ENCODE results near the gene NADK.
A peak's percentile ranks its signal among the peaks of the same experiment; 100 is the strongest.

The NADK gene, protein sequence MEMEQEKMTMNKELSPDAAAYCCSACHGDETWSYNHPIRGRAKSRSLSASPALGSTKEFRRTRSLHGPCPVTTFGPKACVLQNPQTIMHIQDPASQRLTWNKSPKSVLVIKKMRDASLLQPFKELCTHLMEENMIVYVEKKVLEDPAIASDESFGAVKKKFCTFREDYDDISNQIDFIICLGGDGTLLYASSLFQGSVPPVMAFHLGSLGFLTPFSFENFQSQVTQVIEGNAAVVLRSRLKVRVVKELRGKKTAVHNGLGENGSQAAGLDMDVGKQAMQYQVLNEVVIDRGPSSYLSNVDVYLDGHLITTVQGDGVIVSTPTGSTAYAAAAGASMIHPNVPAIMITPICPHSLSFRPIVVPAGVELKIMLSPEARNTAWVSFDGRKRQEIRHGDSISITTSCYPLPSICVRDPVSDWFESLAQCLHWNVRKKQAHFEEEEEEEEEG

DNA sequence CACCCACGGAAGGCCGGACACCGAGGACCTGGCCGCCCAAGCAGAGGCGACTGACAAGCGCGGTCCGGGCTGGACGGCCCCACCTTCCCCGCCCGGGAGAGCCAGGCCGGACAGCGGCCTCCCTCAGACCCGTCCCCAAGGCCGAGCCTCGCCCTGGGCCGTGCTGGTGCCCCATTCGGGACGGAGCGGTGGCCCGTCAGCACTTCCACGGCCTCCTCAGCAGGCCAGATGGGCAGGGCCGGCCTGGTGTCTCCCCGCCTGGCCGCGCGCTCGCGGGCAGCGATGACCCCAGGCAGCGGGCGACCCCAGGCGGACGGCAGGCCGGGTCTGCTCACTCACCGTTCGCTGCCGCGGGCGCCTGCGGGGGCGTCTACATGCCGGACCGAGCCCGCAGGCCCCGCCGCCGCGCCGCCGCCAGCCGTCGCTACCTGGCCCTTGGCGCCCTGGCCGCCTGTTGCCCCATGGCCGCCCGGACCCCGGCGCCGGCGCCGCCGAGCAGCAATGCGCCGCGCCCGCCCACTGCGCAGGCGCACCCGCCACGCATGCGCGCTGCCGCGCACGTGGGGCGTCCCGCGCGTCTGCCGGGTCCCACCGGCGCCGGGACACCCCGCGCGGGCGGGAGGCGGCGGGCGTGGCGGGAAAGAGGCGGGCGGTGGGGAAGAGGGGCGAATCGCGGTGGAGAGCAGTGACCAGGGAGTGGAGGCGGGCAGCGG, at the start of gene NADK:
Gene NADK, minus strand, starts transcription at position 521 of the 713 bp plus-strand sequence. CDS start 13,064 bp downstream, outside the sequence.
- peak; percentile 76 for DNase-seq

DNA sequence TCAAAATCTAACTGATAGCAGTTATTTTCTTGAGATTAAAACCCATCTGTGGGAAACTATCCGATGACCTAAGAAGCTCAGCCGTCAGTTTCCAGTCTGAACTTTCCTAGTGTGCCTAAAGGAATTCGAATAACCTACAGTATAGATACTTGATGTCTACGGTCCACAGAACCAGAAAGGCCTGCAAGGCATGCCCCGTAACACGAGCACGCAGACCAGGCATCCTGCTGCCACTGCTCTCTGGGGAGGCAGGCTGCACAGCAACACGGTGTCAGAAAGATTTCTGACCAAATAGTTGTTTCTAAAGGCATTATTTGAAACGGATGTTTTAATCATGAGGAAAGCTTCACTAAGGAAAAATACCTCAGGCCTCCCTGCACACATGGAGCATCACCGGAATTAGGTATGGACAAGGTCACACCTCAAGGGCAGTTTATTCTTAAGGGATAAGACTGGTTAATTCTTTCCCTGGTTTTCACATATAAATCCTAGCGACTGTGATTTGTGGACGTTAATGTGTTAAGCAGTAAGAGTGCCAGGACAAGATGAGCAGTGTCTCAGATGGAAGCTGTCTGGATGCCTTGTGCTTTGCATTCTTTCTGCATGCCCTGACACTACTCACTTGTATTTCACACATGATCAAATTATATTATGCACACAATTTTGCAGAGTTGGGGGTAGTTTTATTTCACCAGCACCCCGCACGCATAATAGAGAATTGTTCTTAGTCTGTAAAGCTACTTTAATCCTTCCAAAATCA, 49.0 kb upstream of the NADK start:
- no peak for DNase-seq

DNA sequence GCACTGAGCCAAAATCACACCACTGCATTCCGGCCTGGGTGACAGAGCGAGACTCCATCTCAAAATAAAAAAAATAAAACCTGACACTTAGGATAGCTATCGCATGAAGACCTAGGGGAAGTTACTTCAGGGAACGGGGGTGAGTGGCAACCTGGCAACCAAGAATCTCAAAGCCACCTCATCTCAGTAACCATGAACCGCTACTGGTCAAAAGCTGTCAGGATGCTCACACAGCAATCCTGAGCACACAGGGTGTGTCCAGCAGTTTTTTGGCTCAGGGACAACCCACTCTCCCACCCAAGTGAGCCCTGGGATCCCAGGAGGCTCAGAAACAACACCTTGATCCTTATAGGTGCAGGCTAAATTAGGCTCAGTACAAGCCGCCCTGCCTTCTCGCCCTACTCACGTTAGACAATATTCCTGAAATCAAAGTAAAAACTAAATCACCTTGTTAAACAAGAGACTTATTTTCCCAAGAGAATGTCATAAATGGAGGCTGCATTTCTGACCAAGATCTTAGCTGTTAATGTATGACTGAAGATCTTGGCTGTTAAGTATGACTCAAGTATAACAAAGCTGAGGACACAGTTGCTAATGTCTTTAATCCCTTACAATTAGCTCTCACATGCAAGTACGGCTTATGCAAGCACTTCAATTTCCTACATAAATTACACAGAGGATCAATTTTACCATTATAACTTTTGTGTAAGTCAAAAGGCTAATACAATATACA, 48.3 kb upstream of the NADK start:
- DNase-seq, result no peak

DNA sequence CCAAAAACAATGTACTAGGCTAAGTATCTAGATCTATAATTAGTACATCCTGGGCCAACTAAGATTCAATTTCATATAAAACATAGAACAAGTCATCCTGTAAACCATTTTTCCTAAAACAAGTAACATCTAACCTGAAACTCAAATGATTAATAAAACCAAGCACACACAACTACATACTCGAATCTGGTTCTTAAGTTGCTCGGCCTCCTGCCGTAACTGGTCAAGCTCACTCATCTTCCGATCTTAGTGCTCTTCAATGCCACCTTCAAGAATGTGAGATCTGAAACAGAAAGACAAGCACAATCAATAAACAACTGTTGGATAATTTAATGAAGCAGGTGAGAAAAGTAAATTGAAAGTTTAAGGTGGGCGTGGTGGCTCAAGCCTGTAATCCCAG, 46.9 kb upstream of the NADK start:
- DNase-seq, result no peak

DNA sequence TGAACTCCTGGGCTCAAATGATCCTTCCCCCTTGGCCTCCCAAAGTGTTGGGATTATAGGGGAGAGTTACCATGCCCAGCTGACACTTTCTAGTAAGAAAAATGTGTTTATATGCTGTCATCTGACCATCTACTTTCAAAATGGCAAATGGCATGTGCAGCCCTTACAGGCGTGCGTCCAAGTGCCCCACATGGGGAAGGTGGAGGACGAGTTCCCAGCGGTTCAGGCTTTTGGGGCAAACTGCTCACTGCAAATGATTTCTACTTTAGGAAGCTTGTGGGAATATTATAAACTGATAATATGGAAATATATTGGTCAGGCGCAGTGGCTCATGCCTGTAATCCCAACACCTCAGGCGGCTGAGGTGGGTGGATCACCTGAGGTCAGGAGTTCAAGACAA, 41.5 kb upstream of the NADK start:
- no peak for DNase-seq

DNA sequence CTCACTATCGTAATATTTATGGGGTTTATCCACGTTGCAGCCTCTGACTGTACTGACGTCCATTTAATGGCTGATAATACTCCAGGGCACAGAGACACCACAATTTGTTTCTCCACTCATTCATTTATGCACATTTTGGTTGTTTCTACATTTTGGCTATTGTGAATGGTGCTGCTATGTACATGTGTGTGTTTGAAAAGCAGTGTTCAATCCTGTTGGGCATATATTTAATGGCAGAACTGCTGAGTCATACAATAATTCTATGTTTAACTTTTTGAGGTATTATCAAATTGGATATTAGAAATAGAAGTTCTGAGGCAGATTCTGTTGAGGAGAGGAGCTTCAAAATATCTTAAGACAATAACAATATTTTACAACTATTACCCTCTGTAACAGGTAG, 39.0 kb upstream of the NADK start:
- DNase-seq, result no peak

DNA sequence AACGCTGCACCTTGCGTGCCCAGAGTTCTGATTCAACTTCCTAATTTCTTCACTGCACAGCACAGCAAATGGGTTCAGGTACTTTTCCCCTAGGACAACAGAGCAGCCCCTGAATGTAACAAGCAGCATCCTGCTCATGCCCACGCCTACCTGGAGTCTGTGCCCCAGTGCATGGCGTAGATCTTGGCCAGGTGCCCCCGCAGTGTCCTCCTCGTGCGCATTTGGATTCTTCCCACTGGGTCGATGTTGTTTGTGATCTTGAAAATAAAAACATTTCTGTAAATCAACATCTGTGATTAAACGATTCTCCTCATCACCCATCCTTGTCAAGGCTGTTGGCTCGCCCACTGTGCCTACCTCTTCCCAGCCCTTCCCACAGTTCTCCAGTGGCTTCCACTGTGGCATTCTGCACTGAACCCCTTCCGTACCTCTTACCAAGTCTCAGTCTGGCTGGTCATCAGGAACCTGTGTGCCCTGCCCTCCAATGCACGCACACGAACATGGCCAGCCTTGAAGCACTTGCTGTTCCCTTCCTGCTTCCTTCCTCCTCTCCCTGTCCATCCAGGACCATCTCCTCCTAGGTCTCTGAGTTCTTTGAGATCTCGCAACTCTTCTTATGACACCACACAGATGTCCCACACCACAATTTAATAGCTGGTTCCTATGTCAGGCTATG, 37.5 kb upstream of the NADK start:
- no peak for DNase-seq

DNA sequence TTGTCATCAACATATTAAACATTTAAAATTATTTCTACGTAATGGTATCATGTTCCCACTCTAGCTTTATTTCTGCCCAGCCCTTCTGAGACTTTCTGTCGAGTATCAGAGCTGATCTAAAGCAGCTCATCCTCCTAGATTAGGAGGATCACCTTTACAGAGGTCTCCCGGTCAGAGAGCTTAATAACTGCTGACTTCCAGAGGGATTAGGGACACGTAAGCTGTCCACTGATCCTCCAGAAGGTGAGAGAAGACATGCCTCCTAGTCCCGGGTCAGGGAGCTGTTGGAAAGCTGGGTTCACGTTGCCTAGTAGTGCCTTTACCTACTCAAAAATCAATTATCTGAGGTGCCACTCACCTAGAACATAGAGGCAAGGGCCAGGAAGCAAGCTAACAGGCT, 31.2 kb upstream of the NADK start:
- no peak for DNase-seq

DNA sequence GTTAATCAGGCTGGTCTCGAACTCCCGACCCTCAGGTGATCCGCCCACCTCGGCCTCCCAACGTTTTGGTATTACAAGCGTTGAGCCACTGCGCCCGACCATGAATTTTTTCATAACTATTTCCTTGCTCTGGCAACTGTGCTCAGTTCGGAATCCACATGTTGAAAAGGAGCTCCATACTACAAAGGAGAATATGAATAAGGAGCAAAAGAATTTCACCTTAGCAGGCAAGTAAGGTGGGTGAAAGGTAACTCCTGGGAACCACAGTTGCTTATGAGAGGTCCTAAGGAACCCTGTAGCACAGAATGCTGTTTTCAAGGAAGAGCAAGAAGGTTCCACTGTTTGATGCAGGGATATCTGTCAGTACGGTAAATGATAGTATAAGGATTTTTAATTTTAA, 29.9 kb upstream of the NADK start:
- no peak for DNase-seq

DNA sequence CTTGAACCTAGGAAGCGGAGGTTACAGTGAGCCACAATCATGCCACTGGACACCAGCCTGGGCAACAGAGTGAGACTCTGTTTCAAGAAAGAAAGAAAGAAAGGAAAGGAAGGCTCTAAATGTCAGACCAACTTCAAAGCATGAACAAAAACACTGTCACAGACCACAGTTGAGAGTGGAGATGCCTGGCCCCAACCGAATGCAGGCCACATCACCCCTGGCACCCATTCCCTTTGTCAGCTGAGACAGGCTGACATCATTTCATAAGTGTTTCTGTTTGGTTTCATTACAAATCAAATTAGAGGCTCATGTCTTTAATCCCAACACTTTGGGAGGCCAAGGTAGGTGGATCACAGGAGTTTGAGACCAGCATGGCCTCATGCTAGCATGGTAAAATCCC, 28.6 kb upstream of the NADK start:
- DNase-seq, result no peak

DNA sequence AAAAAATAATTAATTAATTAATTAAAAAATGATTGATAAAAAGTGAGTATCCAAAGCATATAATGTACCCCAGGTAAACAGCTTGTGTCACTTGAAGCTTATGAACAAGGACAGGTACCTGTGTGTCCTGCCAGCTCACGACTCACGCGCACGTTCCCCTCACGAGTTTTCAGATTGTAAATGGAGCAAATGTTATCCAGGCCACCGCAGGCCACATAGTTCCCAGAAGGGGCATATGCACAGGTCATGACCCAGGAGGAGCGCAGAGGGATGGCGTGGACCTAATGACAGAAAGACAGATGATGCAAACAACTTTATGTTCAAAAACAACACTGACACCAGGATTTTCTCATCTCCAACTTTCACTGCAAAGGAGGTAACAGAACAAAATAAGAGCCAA, 26.0 kb upstream of the NADK start:
- no peak for DNase-seq

DNA sequence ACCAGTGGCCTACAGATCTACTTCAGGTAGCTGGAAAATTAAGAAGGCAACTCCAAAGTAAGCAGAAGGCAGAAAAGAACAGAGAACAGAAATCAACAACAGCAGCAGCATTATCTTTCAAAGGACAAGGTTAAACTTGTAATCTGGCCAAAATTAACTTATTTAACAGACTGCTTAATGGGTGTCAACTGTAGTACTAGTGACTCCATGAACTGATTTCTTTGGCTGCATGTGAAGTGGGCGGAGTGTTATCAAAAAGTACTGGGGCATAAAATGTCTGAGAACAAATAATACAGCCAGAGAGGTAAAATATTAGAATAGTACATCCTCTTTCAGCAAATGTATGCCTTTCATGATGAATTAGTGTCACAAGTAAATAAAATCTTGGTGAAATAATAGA, 24.6 kb upstream of the NADK start:
- no peak for DNase-seq

DNA sequence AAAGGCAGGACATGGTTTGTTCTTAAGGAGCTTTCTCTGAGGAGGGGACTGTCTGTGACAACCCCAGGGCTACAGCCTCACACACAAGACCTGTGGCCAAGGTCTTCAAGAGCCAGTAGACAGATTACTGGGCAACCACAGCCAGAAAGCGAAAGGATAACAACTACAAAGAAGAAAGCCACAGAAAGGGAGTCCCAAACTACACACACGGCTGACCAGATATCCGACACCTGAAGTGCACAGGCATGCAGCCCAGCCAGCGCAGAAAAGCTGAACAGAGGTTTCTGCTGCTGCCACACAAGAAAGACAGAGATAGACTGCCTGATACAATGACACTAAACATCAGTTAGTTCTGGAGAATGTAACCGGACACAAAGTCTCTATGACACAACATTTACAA, 21.4 kb upstream of the NADK start:
- no peak for DNase-seq

DNA sequence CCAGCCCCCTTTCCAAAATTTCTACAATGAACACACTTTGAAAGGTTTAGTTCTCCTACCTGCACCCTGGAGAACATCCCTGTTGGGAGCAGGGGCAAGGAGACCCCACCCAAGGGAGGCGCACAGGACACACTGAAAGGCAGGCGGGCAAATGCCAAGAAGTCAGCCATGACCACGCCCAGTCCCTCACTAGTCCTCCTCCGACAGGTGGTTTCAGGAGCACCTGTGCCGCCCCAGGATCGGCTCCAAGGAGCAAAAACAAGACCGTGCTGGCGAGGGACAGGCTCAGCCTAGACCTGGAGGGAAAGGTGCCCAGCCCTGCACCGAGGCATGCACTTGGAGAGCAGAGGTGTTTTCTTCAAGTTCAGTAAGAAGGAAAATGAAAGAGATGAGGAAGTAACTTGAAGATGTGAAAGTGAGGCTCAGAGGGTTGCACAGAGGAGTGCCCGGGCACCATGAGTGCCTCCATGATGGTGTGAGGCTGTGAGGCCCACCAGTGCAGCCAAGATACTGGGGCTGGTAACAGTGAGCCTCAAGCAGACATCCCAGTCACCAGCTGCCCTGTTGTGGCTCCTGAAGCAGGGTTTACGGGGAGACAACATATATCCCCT, 19.6 kb upstream of the NADK start:
- DNase-seq, result no peak

DNA sequence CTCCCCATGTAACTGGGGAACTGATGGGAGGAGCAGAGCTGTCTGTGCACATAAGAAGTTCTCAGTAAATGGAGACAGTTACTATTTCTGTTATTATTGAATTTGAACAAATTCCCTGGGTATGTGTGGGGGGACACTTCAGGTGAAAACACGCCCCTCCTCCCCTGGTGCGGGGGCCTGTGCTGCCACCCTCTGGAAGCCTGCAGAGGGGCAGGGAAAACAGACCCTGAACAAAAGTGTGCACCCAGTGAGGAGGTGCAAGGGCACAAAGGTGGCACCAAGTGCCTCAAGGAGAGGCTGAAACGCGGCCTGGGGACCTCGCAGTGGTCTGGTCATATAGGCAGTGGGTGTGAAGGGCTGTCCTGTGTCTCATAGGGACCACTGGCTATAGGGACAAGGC, 18.2 kb upstream of the NADK start:
- DNase-seq, result no peak

DNA sequence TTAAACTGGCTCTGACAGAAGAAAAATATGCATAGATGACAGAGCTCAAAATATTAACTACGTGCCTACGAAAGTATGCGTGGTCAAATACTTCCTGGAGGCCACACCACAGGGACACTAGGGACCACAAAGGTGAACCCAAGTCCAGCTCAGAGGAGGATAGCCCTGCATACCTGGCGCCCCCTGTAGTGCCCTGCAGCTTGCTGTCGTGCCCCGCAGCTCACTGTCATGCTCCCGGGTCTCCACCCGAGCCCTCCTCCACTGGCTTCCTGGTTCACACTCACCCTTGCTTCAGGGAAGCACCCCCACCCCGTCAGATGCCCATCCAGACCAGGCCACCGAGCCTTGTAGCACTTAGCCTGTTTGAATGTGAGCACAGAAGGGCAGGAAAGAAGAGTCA, 16.7 kb upstream of the NADK start:
- no peak for DNase-seq

DNA sequence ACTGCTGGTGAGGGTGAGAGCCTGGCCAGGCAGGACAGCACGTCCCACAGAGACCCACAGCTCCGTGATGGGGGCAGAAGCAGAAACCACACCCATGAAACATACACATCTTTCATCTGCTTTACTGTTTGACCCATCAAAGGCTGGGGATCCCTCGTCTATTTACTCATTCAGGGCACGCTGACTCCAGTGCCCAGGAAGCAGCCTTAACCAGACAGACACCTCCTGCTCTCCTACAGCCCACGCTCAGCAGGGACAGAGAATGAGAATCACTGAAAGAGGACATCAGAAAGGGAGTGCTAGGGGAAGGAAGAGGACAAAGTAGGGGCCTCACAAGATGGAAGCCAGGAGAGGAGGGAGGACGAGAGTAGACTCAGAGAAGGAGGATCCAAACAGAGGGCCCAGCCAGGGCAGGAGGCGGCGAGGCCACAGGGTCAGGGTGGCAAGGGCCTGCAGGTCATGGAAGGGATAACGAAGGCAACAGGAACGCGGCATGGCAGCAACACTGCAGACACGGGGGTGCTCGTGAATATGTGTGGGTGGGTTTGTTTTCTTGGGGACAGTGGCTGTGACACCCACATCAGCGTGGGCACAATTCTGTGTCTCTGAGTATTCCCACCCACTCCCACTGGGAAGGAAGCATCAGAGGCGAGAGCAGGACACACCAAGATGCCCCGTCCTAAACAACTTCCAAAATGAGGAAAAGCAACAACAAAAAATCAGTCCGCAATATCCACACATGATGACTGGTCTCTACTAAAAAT, 15.4 kb upstream of the NADK start:
- no peak for DNase-seq

DNA sequence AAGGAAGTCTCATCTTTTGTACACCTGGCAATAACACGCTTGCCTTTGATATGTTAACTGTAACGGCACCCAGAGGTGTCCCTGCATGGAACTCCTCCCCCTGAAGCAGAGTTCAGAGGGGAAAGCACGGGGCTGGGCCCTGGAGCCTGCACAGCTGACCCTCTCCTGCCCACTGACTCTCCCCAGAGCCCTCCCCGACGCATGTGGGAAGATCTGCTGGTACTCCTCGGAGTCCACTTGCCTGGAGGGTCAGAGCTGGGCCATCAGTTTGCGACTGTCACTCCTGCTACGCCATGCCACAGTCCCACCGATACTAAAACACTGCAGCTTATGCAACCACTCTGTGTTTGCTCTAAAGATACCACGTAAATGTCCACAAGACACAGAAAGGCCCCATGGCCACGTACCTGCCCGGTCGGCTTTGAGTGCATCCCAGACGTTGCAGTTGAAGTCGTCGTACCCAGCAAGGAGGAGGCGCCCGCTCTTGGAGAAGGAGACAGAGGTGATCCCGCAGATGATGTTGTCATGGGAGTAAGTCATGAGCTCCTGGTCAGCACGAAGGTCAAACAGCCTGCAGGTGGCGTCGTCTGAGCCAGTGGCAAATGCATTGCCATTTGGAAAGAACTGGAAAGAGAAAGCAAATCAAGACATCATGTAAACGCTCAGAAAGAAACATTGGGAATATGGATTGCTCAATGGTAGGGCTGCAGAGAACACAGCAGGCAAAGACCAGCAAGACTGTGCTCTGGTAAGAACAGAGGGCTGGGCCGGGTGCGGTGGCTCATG, 10.6 kb upstream of the NADK start:
- DNase-seq, result no peak

DNA sequence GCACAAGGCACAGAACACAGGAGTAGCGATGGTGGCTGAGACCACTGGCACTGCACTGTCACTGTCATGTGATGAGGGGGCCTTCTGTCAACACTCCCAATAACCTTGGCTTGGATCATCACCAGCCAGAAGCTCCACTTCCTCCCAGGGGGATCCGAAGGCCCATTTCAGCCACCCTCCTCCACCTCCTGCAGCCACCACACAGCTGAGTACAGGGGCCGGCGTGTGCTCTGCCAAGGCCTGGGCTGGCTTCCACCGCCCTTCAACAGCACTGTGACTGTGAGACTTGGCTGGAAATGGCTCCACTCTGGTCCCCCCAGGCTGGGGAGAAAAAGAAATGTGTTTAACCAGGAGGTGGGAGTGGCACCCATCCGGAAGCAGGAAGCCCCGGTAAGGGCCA, 9.9 kb upstream of the NADK start:
- DNase-seq, result no peak

All from femur (tissue), 1 donor.